GM12874 (cell line): ENCODE results near the gene HIVEP3.

Source experiments
- CTCF ChIP-seq: IDR thresholded peaks from 2 replicates; pipeline ENCODE4 v1.5.1; 2011; ENCODE audit warnings: low read depth, mild to moderate bottlenecking, control low read depth, low read length, moderate library complexity; ENCODE audit not compliant: insufficient read depth

Gene HIVEP3

GRCh38 chr1:41859686-41860085, 59.0 kb downstream of the HIVEP3 start:
- TF ChIP-seq CTCF: no peak

DNA sequence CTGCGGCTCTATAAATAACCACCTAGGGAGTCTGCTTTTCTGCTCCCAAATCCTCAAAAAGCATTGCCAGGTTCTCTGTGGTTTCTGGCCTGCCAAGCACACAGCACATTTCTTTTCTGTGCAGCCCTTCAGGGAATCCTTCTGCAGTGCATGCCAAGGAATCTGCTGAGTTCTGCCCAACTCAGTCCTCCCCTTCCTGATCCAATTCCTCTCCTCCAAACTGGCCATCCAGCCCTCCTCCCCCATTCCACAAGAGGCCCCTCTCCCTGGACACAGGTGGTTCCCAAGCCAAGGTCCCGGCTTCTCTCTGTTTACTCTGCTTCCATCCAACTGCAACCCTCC, 61.8 kb downstream of the HIVEP3 start:
- no peak for TF ChIP-seq CTCF

DNA sequence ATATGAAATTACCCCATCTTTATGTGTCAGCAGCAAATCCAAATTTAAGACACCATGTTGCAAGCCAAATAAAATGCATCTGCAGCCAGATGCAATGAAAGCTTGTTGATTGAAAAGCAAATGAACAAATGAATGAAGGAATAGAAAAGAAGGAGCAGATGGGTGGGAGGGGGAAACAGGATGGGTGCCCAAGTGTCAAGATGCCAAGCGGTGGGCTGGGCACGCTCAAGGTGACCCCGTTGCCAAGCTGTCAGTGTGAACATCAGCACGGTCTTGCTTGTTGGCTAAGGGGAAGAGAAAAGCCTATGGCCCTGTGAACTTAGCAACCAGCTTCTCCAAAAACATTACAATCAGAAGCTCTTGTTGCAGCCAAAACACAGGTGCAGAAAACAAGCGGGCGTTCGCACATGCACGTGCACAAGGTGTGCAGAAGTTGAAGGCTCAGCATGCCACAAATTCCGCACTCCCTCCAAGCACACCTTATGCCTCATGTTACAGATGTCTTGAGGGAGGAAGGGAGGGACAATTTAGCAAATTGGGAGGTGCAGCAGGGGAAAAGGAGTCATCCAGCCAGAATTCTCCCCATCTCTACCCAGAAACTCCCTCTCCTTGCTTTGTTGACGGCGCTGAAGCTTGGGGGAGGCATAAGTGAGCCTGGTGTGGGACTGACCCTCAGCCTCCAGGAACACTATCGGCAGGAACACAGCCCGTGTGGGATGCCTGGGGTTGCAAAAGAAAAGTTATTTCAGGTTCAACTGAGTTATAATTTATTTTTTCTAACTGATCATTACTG, 62.4 kb downstream of the HIVEP3 start:
- no peak for TF ChIP-seq CTCF

- TF ChIP-seq CTCF: no peak
Observed at GRCh38 chr1:41855713-41856112, 63.0 kb downstream of the HIVEP3 start.

DNA sequence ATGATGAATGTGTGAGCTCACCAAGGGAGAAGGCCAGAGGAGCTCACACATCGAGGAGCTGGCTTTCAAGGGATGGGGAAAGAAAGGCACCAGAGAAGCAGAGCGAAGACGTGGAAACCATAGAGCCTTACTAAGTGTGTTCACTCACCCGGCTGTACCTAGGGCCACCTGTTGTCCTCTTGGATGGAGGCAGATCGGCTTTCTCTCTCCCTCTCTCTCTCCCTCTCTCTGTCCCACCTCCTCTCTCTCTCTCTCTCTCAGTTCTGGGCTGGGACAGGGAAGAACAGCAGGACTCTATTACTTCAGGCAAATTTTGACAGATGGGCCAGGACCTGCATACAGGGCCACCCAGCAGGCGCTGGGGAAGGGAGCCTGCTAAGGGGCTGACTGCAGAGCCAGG, 64.8 kb downstream of the HIVEP3 start:
- no peak for TF ChIP-seq CTCF

DNA sequence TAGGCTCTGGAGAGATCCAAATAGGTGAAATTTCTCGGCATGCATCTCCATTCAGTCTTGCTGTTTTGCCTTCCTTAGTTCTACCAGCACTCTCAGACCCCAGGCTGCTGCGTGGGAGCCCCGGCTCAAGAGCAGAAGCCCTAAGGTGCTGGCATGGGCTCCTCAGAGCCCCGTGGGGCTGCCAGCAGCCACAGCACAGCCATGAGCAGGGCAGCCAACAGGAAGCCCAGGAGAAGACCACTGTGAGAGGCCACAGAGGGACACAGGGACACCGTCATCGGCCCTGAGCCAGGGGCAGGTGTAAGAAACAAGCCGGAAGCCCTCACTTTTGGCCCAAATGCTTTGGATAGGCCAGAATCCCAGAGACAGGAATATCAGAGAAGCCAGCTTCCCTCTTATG, 66.6 kb downstream of the HIVEP3 start:
- TF ChIP-seq CTCF: no peak

DNA sequence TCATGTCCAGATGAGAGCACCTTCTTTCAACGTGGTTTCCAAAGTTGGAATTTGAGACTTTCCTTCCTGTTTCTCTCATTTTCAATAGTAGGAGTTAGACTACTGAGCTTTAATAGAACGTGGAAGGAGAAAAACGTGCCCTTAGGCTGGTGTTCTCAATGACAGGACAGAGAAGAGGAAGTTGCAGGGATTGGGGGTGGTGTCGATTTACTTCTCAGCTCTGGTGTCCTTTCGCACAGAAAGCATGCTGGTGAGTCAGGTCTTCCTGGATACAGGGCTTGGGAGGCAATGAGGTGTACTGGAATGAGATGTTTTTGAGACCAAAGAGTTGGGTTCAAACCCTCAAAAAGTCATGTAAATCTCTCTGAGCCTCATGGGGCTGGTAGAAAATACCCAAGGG, 67.1 kb downstream of the HIVEP3 start:
- no peak for TF ChIP-seq CTCF

DNA sequence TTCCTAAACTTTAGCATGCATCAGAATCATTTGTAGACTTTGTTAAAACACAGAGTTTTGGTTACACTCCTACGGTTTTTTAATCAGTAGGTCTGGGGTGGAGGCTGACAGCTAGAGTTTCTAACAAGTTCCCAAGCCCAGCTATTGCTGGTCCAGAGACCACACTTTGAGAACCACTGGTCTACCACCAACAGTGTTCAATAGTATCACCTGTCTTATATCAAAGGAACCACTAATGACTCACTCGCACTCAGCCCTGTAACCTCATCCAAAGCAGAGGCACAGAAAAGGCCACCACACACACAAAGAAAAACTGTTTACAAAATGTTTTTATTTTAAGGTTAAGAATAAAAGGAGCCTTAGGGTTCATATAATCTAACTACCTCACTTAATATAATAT, 68.7 kb downstream of the HIVEP3 start:
- TF ChIP-seq CTCF: no peak
